ENCODE results near the gene MFAP3L. TPM values are rescaled to one million over a fixed set of nuclear protein-coding genes. Genes with fewer than 3 reads are reported as not detected.

The MFAP3L gene
- total RNA-seq, 2 experiments from 2014 or later = 1.6 to 1.7 TPM

DNA sequence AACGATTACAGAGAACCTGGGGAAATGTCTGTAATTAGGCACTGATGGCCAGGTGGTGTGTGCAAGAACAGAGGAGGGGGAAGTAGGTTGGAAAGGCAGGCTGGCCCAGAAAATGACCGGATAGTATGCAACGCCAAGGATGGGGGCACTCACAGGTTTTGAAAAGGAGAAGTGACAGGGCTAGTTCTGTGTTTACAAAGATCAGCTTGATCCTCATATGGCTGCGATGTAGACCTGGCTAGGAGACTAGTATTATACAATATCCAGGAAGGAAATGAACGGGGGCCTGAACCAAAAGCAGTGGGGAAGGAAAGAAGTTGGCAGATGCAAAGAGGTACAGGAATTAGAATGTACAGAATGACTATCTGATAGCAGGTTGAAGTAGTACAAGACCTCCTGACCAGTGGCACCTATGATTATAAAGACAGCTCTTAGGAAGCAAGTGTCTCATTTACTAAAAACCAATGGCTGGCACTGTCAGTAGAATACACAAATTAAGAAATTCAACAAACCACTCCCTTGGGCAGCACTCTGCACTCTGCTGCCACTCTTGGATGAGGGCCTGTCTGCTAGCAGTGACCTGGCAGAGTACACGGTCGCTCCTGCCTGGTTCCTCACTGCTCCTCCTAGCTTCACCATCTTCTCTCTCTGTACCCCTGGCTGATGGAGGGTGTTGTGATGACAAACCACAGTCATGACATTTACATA is 14.1 kb downstream of the MFAP3L start:
- Mint-ChIP-seq H3K27me3 (peaks cover 2% of the 10 kb centered on the region), H3K9me3 (no peaks in the 10 kb centered on the region), H3K27ac (no peak overlapping the region), H3K4me1 (peaks cover 4% of the 10 kb centered on the region), H3K36me3 (no peaks in the 10 kb centered on the region), H3K4me3 (no peak overlapping the region)
- no peak for DNase-seq
- no peak for ATAC-seq (ENCODE audit: low read depth)
- POLR2A ChIA-PET = no interaction called here

DNA sequence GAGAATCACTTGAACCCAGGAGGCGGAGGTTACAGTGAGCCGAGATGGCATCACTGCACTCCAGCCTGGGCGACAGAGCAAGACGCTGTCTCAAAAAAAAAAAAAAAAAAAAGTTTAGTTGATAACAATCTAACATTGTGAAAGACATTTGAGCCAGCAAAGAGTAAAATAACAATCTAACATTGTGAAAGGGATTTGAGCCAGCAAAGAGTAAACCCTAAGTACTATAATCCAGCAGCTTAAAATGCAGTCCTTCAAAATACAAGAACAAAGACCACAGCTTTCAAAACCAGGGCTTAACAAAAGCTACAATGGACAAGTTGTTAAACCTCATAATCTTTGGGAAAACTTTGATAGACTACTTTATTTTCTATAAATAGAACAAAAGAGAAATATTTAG is 16.9 kb downstream of the MFAP3L start:
- no peaks in the 10 kb centered on the region for H3K9me3 Mint-ChIP-seq
- peaks cover 2% of the 10 kb centered on the region for H3K27me3 Mint-ChIP-seq
- peaks cover 4% of the 10 kb centered on the region for H3K4me1 Mint-ChIP-seq
- ATAC-seq (ENCODE audit: low read depth) (no peak), DNase-seq (no peak)
- POLR2A ChIA-PET = no interaction called here
- H3K36me3 Mint-ChIP-seq = no peaks in the 10 kb centered on the region
- H3K4me3 Mint-ChIP-seq = no peak overlapping the region
- H3K27ac Mint-ChIP-seq = no peak overlapping the region

DNA sequence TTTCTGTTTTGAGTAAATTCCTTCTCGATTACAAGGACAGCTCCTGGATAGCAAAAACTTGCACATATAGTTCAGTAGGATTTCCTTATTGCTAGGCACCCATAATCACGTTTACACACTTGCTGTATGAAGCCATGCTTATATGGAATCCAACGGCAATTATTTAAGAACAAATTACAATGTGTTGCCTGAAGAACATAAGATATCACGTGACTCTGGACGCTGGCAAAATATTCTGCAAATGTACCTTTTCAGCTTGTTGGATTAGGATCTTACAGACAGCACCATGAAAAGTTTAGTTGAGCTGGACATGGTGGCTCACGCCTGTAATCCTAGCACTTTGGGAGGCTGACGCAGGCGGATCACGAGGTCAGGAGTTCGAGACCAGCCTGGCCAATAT is 17.4 kb downstream of the MFAP3L start:
- Mint-ChIP-seq H3K9me3 (no peaks in the 10 kb centered on the region), H3K27ac (no peak overlapping the region), H3K36me3 (no peaks in the 10 kb centered on the region), H3K27me3 (peaks cover 2% of the 10 kb centered on the region), H3K4me3 (no peak overlapping the region), H3K4me1 (peaks cover 4% of the 10 kb centered on the region)
- ATAC-seq (ENCODE audit: low read depth) (no peak), DNase-seq (no peak)
- POLR2A ChIA-PET = no interaction called here

DNA sequence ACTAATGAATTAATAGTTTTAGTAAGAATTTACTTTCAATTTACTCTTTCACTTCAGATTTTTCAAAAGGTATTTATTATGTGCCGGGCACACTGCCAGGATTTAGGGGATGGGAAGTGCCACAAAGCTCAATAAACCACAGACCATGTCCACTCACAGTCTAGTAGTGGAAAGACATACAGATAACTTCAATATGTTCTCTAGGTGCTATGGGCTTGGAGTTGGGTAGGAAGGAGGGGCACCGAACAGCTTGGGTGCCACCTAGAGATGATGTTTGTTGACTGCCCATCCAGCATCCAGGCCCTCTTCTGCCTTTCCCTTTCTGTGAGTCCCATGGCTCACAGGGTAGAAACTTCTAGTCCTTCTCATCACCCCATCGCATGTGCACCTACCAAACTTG is 17.8 kb downstream of the MFAP3L start:
- H3K36me3 Mint-ChIP-seq = no peaks in the 10 kb centered on the region
- DNase-seq (no peak), ATAC-seq (ENCODE audit: low read depth) (no peak)
- H3K27ac Mint-ChIP-seq = no peak overlapping the region
- no peaks in the 10 kb centered on the region for H3K9me3 Mint-ChIP-seq
- POLR2A ChIA-PET = no interaction called here
- H3K4me1 Mint-ChIP-seq = peaks cover 4% of the 10 kb centered on the region
- H3K27me3 Mint-ChIP-seq = peaks cover 2% of the 10 kb centered on the region
- no peak overlapping the region for H3K4me3 Mint-ChIP-seq

DNA sequence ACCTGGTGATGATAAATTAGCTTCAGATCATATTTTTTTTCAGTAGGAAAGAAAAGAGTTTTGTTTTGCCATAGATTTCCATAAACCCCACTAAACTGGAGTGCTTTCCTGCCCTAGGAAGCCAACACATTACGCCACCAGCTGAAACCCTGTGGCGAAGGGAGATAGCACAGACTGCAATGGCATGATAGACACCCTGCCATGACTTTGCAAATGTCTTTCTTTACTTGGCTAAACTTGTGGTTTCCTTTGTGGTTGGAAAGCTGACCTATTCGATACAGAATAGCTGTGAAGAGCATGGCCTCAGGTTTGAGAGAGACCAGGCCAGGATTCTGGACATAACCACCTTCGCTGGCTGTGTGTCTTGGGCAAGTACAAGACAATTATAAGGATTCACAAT is 19.1 kb downstream of the MFAP3L start:
- H3K4me3 Mint-ChIP-seq = no peak overlapping the region

DNA sequence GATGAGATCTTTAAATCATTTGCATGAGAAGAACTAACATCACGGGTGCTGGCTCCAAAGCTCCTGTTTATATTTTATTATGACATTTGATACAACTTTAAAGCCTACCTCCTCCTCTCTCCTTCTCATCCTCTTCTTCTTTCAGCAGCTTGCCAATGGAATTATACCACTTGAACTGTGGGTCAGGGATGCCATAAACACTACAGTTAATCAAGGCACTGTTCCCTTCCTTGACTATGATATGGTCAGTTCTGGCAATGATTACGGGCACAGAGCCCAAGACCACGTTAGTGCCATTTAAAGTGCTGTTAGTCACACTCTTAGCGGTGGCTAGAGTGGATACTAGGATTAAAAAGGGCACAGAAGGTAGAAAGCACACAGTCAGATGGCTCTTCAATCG is 20.7 kb downstream of the MFAP3L start:
- Mint-ChIP-seq H3K9me3 (no peaks in the 10 kb centered on the region), H3K27ac (no peak overlapping the region), H3K4me3 (no peak overlapping the region), H3K27me3 (no peaks in the 10 kb centered on the region), H3K4me1 (peaks cover 8% of the 10 kb centered on the region), H3K36me3 (no peaks in the 10 kb centered on the region)
- ATAC-seq (ENCODE audit: low read depth) (no peak), DNase-seq (no peak)
- POLR2A ChIA-PET = no interaction called here

More for the DNA sequence above, 19.1 kb downstream of the MFAP3L start:
- ATAC-seq (ENCODE audit: low read depth) (no peak), DNase-seq (no peak)
- POLR2A ChIA-PET = no interaction called here
- Mint-ChIP-seq H3K27ac (no peak overlapping the region), H3K36me3 (no peaks in the 10 kb centered on the region), H3K27me3 (peaks cover 2% of the 10 kb centered on the region), H3K4me1 (peaks cover 4% of the 10 kb centered on the region), H3K9me3 (no peaks in the 10 kb centered on the region)

DNA sequence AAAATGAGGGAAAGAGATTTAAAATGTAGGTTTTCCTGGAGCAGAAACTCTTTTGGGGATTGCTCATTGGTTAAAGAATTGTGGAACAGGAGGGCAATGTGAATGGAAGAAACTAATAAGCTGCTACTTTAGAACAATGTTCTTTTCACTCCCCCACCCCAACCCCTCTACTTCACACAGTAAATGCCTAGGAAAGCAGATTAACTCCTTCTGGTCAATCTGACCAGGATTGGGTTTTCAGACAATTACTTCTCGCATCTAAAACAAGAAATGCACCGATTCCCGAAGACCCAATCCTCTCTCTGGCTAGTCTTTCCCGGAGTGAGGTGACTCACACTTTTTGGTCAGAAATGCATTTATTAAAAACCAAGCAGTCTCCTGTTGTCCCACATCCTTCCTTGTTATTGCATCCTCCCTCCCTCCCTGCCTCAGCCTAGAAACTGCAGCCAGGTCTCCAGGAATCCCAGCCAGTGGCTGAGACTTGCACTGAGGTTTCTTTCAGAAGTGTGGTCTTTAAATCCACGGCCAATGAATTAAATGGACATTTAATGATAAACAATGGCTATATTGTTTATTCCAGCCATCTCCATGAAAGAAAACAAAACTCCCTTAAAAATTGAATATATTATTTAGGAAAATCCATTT is 21.4 kb downstream of the MFAP3L start:
- ATAC-seq (ENCODE audit: low read depth) (no peak), DNase-seq (no peak)
- H3K36me3 Mint-ChIP-seq = no peaks in the 10 kb centered on the region
- H3K27me3 Mint-ChIP-seq = no peaks in the 10 kb centered on the region
- no peaks in the 10 kb centered on the region for H3K9me3 Mint-ChIP-seq
- no peak overlapping the region for H3K4me3 Mint-ChIP-seq
- H3K27ac Mint-ChIP-seq = no peak overlapping the region
- H3K4me1 Mint-ChIP-seq = peaks cover 8% of the 10 kb centered on the region
- POLR2A ChIA-PET = no interaction called here

DNA sequence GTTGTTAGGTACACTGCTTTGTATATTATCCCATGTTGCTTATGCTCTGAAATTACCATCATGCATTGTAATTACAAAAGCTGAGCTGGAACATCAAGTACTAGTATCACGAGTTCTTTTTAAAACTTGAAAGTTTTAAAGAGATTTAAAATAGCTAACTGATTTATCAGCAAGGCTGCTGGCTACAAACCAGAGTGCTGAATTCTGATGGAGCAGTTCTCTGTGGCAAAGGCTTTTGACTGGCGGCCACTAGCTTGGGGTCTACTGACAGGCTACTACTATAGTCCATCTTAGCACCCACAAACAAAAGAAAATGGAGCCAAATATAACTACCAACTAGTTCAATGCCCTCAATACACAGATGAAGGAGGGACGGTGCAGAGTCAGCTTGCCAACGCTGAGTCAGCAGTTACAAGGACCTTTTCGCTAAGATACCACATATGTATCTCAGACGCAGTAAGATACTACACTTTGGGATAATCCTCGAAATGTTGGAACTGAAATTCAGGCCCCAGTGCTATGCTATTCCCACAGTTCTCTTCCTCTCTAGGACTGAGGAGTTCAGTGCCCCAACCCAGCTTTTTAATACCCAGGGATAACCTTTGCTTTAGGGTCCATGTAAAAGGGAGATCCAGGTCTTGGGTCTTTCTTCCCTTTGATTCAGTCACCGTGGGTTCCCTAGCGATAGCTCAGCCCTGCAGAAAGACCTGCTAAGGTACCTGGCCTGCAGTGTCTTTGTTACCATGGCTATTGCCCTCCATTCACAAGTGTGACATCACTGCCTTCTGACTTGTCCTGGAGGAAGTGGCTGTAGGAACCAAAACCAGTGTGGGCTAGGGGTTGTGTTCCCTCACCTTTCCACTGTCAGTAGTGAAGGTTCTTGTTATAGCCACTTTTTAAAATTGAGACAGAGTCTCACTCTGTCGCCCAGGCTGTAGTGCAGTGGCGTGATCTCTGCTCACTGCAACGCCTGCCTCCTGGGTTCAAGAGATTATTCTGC is 22.8 kb downstream of the MFAP3L start:
- Mint-ChIP-seq H3K4me3 (no peak overlapping the region), H3K4me1 (peaks cover 8% of the 10 kb centered on the region), H3K36me3 (no peaks in the 10 kb centered on the region), H3K9me3 (no peaks in the 10 kb centered on the region), H3K27ac (no peak overlapping the region), H3K27me3 (no peaks in the 10 kb centered on the region)
- DNase-seq (no peak), ATAC-seq (ENCODE audit: low read depth) (no peak)
- POLR2A ChIA-PET = no interaction called here

DNA sequence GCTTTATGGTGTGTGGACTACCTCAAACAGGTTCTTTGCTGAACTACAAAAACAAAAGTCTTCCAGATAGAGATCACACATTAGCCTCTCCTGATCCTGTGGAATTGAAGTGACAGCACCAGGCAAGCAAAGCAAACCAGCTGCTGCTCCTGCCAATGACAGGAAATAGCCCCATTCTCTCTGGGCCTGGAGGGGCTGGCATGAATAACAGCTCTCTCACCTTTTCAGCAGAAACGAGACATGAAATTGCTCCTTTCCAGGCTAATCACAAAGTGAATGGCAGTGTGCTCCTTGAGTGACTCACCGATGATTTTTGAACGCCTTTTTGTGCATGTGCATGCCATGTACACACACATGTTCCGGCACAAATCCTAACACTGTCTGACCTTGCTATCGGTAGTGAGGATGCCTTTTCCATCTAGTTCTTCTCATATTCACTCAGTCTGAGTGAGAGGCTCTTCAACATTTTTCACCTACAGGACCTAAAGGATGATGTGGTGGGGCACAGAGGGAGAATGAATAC is 24.4 kb downstream of the MFAP3L start:
- ATAC-seq (ENCODE audit: low read depth) (no peak), DNase-seq (no peak)
- no peaks in the 10 kb centered on the region for H3K36me3 Mint-ChIP-seq
- no peaks in the 10 kb centered on the region for H3K9me3 Mint-ChIP-seq
- POLR2A ChIA-PET = no interaction called here
- H3K4me3 Mint-ChIP-seq = no peak overlapping the region
- peaks cover 4% of the 10 kb centered on the region for H3K4me1 Mint-ChIP-seq
- no peak overlapping the region for H3K27ac Mint-ChIP-seq
- H3K27me3 Mint-ChIP-seq = no peaks in the 10 kb centered on the region

DNA sequence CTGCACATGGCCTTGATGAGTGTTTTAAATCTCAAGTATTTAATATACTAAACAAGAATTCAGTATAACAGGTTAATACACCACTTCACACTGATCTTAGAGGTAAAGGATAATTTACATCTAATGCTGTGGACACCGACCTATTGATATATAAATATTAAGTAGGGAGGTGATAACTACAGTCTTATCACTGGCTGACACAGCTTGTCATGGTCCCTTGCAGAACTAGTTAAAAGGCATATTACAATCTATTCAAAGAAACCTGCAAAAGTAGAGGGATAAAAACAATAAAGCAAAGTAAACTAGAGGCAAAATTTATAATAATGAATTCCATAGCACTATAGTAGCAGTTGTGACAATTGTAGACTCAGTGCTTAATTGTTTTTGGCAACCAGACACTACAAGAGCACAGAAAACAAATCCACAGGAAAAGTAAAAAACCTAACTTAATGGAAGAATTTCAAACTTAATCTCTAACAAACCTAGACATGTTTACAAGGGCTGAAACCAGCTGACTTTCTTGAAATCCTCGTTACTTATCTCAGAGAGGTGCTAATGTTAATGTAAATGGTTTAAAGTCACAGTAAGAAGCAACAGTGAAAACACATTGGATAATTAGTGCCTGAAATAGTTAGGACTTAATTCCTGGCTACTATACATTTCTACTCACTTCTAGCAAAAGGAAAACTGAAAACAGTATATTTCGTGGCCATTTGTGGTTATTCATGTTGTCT is 25.0 kb downstream of the MFAP3L start:
- H3K27me3 Mint-ChIP-seq = no peaks in the 10 kb centered on the region
- POLR2A ChIA-PET = no interaction called here
- no peaks in the 10 kb centered on the region for H3K9me3 Mint-ChIP-seq
- ATAC-seq (ENCODE audit: low read depth) = no peak
- no peak overlapping the region for H3K4me3 Mint-ChIP-seq
- no peaks in the 10 kb centered on the region for H3K36me3 Mint-ChIP-seq
- H3K4me1 Mint-ChIP-seq = peaks cover 4% of the 10 kb centered on the region
- H3K27ac Mint-ChIP-seq = no peak overlapping the region
- DNase-seq = no peak

DNA sequence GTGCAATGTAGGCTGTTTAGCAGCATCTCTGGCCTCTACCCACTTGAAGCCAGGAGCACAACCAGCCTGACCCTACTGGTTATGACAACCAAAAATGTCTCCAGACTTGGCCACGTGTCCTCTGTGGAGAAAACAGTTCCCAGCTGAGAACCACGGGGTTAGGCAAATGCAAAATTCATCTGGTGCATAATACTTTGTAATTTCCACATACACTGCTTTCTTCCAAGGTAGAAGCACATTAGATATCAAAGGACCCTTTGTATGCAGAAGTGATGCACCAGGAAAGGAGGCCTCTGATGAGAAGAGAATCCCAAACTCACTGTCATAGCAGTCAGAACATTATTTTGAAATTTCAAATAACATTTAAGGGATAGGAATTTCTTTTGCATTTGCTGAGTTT is 26.3 kb downstream of the MFAP3L start:
- no peaks in the 10 kb centered on the region for H3K9me3 Mint-ChIP-seq
- H3K27me3 Mint-ChIP-seq = no peaks in the 10 kb centered on the region
- no peak overlapping the region for H3K4me3 Mint-ChIP-seq
- POLR2A ChIA-PET = no interaction called here
- no peak overlapping the region for H3K27ac Mint-ChIP-seq
- no peak for ATAC-seq (ENCODE audit: low read depth)
- no peak for DNase-seq
- H3K4me1 Mint-ChIP-seq = peaks cover 4% of the 10 kb centered on the region
- H3K36me3 Mint-ChIP-seq = no peaks in the 10 kb centered on the region

DNA sequence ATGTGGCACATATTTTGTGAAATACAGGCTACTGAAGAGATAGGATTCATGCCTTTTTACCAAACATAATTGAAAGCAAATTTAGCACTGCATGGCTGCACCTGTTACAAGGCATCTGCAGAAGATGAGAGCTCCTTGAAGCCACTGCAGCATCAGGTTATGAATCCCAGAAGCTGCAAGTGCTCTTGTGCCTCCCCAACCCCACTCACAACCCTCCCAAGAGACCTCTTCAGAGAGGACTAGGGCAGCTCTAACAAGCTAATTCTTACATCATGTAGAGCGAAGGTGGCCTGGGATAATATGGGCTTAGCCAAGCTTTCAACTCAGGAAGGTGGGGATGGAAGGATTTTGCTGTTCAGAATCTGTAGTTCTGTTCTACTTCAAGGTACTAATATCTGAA is 27.2 kb downstream of the MFAP3L start:
- no peak overlapping the region for H3K27ac Mint-ChIP-seq
- H3K4me3 Mint-ChIP-seq = no peak overlapping the region

More for the DNA sequence above, 27.2 kb downstream of the MFAP3L start:
- DNase-seq (no peak), ATAC-seq (ENCODE audit: low read depth) (no peak)
- POLR2A ChIA-PET = no interaction called here
- H3K9me3 Mint-ChIP-seq = no peaks in the 10 kb centered on the region
- H3K4me1 Mint-ChIP-seq = peaks cover 4% of the 10 kb centered on the region
- H3K36me3 Mint-ChIP-seq = no peaks in the 10 kb centered on the region
- no peaks in the 10 kb centered on the region for H3K27me3 Mint-ChIP-seq
